NCI-H1694 treated with DMSO at 0.1 percent for 48 hours (cell line): Measurements from ENCODE around the gene NAGK.

Experiments
- DNase-seq: peaks from one replicate; lab custom pipeline; 2025; lab: John Stamatoyannopoulos, UW

Gene NAGK

GRCh38 chr2:71108091-71108490 lies 39.6 kb downstream of the NAGK start:
- DNase-seq = no peak

- no peak for DNase-seq
Observed at GRCh38 chr2:71113843-71114242, 45.4 kb downstream of the NAGK start.

DNA sequence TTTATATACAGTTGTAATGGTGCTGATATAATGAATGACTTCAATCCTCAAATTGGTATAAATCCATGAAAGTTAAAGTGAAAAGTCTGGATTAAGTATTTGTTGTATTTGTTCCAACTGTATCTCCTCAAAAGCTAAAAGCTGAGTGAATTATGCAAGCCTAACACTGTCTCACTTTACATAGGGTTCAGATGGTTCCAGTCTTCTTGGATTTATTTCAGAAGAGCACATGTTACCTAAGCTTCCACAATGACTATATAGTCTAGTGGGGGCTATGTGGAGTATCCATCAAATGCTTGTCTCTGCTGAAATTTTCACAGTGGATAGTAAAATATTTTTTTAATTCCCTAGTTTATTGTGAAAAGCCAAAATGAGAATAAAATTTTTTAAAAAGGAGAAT lies 48.6 kb downstream of the NAGK start:
- DNase-seq = no peak

DNA sequence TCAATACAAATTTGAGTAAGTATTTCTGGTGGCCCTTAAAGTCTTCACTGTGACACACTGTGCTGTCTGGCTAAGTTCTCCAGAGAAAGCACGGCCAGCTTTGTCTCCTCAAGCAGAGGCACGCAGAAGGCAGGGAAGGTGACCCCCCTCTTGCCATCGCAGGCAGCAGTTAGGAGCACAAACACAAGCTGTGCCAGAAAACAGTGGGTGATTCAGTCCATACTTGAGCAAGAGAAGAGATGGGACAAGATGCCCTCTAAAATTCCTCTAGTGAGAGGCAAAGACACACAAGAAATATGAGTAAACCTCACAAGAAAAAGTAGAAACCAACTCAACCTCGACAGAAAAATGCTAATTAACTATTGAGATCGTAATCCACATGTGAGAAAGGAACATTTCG lies 51.7 kb downstream of the NAGK start:
- DNase-seq = no peak

- DNase-seq = no peak
Observed at GRCh38 chr2:71121479-71121878, 53.0 kb downstream of the NAGK start.

- no peak for DNase-seq
Observed at GRCh38 chr2:71122387-71123298, 54.2 kb downstream of the NAGK start.

DNA sequence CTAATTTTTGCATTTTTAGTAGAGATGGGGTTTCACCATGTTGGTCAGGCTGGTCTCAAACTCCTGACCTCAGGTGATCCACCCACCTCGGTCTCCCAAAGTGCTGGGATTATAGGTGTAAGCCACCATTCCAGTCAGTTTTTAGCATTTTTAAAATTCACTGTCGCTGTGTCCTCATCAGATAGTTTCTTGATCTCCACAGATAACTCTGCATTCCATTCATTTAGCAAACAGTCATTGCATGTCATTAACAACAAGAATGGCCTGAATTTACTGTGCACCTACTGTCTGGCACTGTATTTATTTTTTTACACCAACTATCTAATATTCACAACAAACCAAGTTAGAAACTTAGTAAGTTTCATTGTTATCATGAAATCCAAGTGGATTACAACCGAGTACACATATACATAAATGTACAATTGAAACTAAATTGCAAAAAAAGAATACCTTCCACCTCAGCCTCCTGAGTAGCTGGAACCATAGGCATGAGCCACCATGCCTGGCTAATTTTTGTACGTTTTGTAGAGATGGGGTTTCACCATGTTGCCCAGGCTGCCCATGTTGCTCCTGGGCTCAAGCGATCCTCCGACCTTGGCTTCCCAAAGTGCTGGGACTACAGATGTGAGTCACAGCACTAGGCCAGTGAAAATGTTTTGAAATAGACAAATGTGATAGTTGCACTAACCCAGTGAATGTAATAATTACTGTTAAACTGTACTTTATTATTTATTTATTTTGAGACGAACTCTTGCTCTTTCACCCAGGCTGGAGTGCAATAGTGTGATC lies 57.3 kb downstream of the NAGK start:
- no peak for DNase-seq

DNA sequence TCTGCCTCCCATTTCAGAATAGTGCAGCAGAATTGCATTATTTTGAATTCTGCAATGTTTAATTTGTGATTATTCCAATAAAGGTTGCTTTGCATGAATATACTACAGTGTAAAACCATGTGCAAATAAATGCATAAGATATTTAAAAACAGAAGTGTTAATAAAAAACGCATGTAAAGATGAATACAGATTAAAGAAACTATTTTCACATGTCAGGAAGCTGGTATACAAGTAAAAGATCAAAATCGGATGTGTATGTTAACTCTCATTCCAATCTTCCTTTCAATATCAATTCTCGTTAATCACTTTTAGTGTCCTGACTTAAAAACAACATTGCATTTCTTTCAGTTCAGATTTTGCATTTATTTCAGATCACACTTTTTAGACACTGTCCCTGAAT lies 58.5 kb downstream of the NAGK start:
- DNase-seq = no peak
